MM.1S (cell line): ENCODE results near the gene BMP7.

Experiments used
- EZH2phosphoT487 ChIP-seq: fragments of 300-600 bp; sonication (generic); IDR thresholded peaks from 2 replicates; pipeline ENCODE4 v1.6.1; 2018; ENCODE audit warnings: antibody characterized with exemption, low read length
- TF ChIP-seq, protein P1 (sequence below): fragments of 300-600 bp; sonication (generic); IDR thresholded peaks from 2 replicates; pipeline ENCODE4 v1.5.1; 2016; ENCODE audit warnings: antibody characterized with exemption, low read length, mixed read lengths

DNA sequence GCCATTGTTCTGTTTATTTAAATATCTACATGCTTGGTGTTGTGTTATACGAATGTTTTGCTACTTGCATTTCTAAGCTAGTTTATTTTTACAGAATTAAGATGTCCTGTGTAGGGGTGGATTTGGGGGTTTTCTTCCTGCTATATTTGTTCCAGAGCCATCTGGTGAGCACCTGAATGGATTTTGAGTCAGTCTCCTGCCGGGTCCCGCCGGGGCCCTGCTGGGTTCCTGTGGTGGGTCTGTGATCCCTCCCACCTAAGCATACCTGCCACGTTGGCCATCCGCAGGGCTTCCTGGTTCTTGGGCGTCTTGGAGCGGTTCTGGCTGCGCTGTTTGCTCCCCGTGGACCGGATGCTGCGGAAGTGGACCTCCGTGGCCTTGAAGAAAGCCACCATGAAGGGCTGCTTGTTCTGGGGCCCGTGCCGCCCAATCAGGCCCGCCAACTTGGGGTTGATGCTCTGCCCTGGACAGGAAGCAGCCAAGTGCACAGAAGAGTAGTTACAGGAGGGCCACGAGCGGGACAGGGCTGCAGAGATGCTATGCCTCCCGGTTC is 82.9 kb downstream of the BMP7 start:
- TF ChIP-seq, protein P1, sequence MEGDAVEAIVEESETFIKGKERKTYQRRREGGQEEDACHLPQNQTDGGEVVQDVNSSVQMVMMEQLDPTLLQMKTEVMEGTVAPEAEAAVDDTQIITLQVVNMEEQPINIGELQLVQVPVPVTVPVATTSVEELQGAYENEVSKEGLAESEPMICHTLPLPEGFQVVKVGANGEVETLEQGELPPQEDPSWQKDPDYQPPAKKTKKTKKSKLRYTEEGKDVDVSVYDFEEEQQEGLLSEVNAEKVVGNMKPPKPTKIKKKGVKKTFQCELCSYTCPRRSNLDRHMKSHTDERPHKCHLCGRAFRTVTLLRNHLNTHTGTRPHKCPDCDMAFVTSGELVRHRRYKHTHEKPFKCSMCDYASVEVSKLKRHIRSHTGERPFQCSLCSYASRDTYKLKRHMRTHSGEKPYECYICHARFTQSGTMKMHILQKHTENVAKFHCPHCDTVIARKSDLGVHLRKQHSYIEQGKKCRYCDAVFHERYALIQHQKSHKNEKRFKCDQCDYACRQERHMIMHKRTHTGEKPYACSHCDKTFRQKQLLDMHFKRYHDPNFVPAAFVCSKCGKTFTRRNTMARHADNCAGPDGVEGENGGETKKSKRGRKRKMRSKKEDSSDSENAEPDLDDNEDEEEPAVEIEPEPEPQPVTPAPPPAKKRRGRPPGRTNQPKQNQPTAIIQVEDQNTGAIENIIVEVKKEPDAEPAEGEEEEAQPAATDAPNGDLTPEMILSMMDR = no peak
- no peak for TF ChIP-seq EZH2phosphoT487
